K562 (cell line): ENCODE results near the gene ASB2. TPM values are rescaled to one million over a fixed set of nuclear protein-coding genes. Genes with fewer than 3 reads are reported as not detected.

Experiments used
- ATAC-seq: fragments of 200-7000 bp; cut with Tn5 transposase; 3 replicates; pipeline ENCODE4 v1.9.1; 2020; ENCODE audit warnings: moderate library complexity
- BruUV-seq: library from RNA; stranded (reverse); fragments of 400-500 nt; replicated peaks from 2 replicates; lab custom pipeline; 2021; lab: Mats Ljungman, UMichigan
- CTCF ChIA-PET: fragments of 300-600 bp; formaldehyde crosslinking; extraction: SDS; loops from one replicate; lab custom pipeline; 2021; ENCODE audit warnings: low intra/inter-chr PET ratio; lab: Yijun Ruan, JAX
- POLR2A ChIA-PET: fragments of 300-600, 350-650 bp; sonication (Branson Sonifier 250); formaldehyde crosslinking; extraction: SDS; loops from one replicate; lab custom pipeline; 2021; ENCODE audit warnings: antibody characterized with exemption, inconsistent platforms; lab: Yijun Ruan, JAX
- DNase-seq, 4 experiments: peaks; one replicate each; pipeline versions ENCODE4 v3.0.0 to v3.0.0-alpha.2; 2011 to 2018; ENCODE audit warnings: low spot score in 3 of 4, mixed read lengths in 3 of 4; ENCODE audit errors: extremely low read depth in 1 of 4
- FAIRE-seq: peaks from 2 replicates; lab custom pipeline; 2011; peaks lifted over from hg19 to GRCh38; lab: Jason Lieb, UNC
- H2AFZ ChIP-seq: 2 replicates; pipeline ENCODE4 v1.6.0; 2011; ENCODE audit warnings: low read depth, low read length, control low read depth, inconsistent platforms
- H3K27ac ChIP-seq: fragments of 200-600 bp; 3 replicates; pipeline ENCODE4 v1.8.0; 2011; ENCODE audit warnings: low read depth, mild to moderate bottlenecking, control low read depth, inconsistent platforms, low read length, moderate library complexity, mixed read lengths; ENCODE audit errors: extremely low read depth
- H3K27me3 ChIP-seq, 2 experiments: fragments of 300-600 bp in 1 of 2; 2 replicates in 1 of 2; 3 replicates in 1 of 2; pipeline versions ENCODE4 v1.6.0 to v1.8.0; 2011; ENCODE audit warnings: inconsistent platforms in 2 of 2, low read length in 2 of 2, mild to moderate bottlenecking in 1 of 2, mixed read lengths in 1 of 2, moderate library complexity in 1 of 2; ENCODE audit not compliant: control insufficient read depth in 2 of 2, insufficient read depth in 2 of 2
- H3K36me3 ChIP-seq: fragments of 300-600 bp; 3 replicates; pipeline ENCODE4 v1.8.0; 2011; ENCODE audit warnings: mild to moderate bottlenecking, low read length, inconsistent platforms; ENCODE audit not compliant: control insufficient read depth, insufficient read depth
- H3K4me1 ChIP-seq, 2 experiments: fragments of 200-600 bp in 1 of 2; replicated peaks in 1 of 2; 2 replicates in 1 of 2; 3 replicates in 1 of 2; pipeline versions ENCODE4 v1.5.1 to v1.8.0; 2011; ENCODE audit warnings: inconsistent platforms in 2 of 2, low read length in 2 of 2, mild to moderate bottlenecking in 1 of 2, mixed read lengths in 1 of 2, moderate library complexity in 1 of 2; ENCODE audit not compliant: control insufficient read depth in 2 of 2, insufficient read depth in 2 of 2
- H3K4me2 ChIP-seq: 2 replicates; pipeline ENCODE4 v1.6.1; 2011; ENCODE audit warnings: low read length, control low read depth, inconsistent platforms, mixed read lengths; ENCODE audit not compliant: insufficient read depth
- H3K4me3 ChIP-seq: fragments of 200-600 bp; sonication (generic), shearing (Covaris generic); 2 replicates; pipeline ENCODE4 v1.5.1; 2016; ENCODE audit warnings: control low read depth, inconsistent platforms
- H3K79me2 ChIP-seq: fragments of 200-600 bp; 3 replicates; pipeline ENCODE4 v1.8.0; 2011; ENCODE audit warnings: low read length, inconsistent platforms; ENCODE audit not compliant: control insufficient read depth, insufficient read depth
- H3K9ac ChIP-seq, 2 experiments: 2 replicates each; pipeline versions ENCODE4 v1.6.0 to v1.6.1; 2011; ENCODE audit warnings: low read depth in 2 of 2, low read length in 2 of 2, control low read depth in 1 of 2, inconsistent platforms in 1 of 2, mild to moderate bottlenecking in 1 of 2, mixed read lengths in 1 of 2; ENCODE audit not compliant: insufficient read depth in 1 of 2
- H3K9me1 ChIP-seq: one replicate; pipeline ENCODE4 v1.6.0; 2011; ENCODE audit warnings: inconsistent platforms, mild to moderate bottlenecking, low read length, moderate library complexity; ENCODE audit not compliant: control insufficient read depth, insufficient read depth
- H3K9me3 ChIP-seq: replicated peaks from 2 replicates; pipeline ENCODE4 v1.5.1; 2011; ENCODE audit warnings: low read depth, low read length, inconsistent platforms; ENCODE audit not compliant: control insufficient read depth, insufficient read depth
- H4K20me1 ChIP-seq: replicated peaks from 2 replicates; pipeline ENCODE4 v1.6.1; 2011; ENCODE audit warnings: low read length, inconsistent platforms, mixed read lengths; ENCODE audit not compliant: control insufficient read depth, insufficient read depth
- FOXK2 ChIP-seq, 2 experiments: fragments of 450-650 bp; IDR thresholded peaks in 1 of 2; conservative IDR thresholded peaks in 1 of 2; 2 replicates each; pipeline ENCODE4 v1.6.1; 2016; ENCODE audit warnings: low read depth in 2 of 2, mild to moderate bottlenecking in 1 of 2
- LCOR ChIP-seq: sonication (generic); formaldehyde crosslinking; IDR thresholded peaks from 2 replicates; pipeline ENCODE4 v1.8.0; 2022; ENCODE audit warnings: mild to moderate bottlenecking, missing genetic modification reagents
- RBM39 ChIP-seq: fragments of 200-400 bp; formaldehyde crosslinking; optimal IDR thresholded peaks from 2 replicates; pipeline ENCODE3; 2018; ENCODE audit warnings: low read depth, low read length
- WGBS: fragments of 100-300 bp; shearing (Covaris generic); methylation state at CpG from one replicate; pipeline ENCODE4 v1.1.6; 2016; ENCODE audit warnings: low coverage, mixed read lengths; ENCODE audit not compliant: insufficient coverage; ENCODE audit errors: missing lambda C conversion rate; 5-methylcytosine and 5-hydroxymethylcytosine counted together
- in situ Hi-C: fragments of 300-500 bp; cut with MboI; formaldehyde crosslinking; loops from 4 replicates; pipeline ENCODE4 v1.15.0; 2018; ENCODE audit warnings: inconsistent platforms, mixed read lengths
- intact Hi-C: fragments of 100-400 bp; cut with micrococcal nuclease; formaldehyde crosslinking; loops from 2 replicates; pipeline ENCODE4 v1.14.2; 2022
- polyA plus RNA-seq, 8 experiments: library from polyadenylated mRNA; depleted of rRNA in 4 of 8; stranded (reverse) in 5 of 8; unstranded in 3 of 8; fragments of >200 nt; fragmentation: Nextera tagmentation in 2 of 8; fragmentation: Illumina TruSeq in 1 of 8; extraction: Ambion mirVana in 2 of 8; extraction: Trizol in 1 of 8; gene quantifications; 2 replicates each; pipeline versions ENCODE4 v1.2.1 to v1.2.3, GENCODE V29; 2011 to 2014; ENCODE audit warnings: inconsistent platforms in 1 of 8, missing spikeins in 1 of 8
- total RNA-seq, 7 experiments: library from RNA; depleted of rRNA in 6 of 7; stranded (reverse); fragments of >200 nt in 6 of 7; fragmentation: Illumina TruSeq in 2 of 7; extraction: Trizol in 2 of 7; gene quantifications; 2 replicates each; pipeline versions ENCODE4 v1.2.1 to v1.2.3, GENCODE V29; 2011 to 2021; ENCODE audit warnings: low replicate concordance in 1 of 7

The ASB2 gene
- total and polyA plus RNA-seq, 9 of the 15 experiments (the other 6 are each of a cell fraction or from before 2014, with no cell fraction given): not detected

- H3K27me3 ChIP-seq: peaks cover 2 to 20% of the 10 kb centered on the region in 2 experiments; a peak in 3 of 5 replicates
- 0% methylated on average over 7 of the region's 7 CpGs for WGBS
- TF ChIP-seq RBM39 (no peak), LCOR (no peak), FOXK2 (conservative IDR thresholded peaks at IDR 0.05 in 1 of 2, IDR thresholded peaks at IDR 0.05 in 1 of 2; ENCODE audit: low read depth in 2 of 2) (no peak)
- peaks cover 0 to 4% of the 10 kb centered on the region in 2 experiments; a peak in 1 of 5 replicates for H3K4me1 ChIP-seq
- no peak overlapping the region for H3K4me3 ChIP-seq
- no peaks in the 10 kb centered on the region for H3K9me3 ChIP-seq
- H3K79me2 ChIP-seq: no peaks in the 10 kb centered on the region
- BruUV-seq: no TSS peak
- H3K27ac ChIP-seq: no peak overlapping the region
- intact Hi-C loops: no loop called here
- no peaks in the 10 kb centered on the region for H3K9me1 ChIP-seq
- no peaks in the 10 kb centered on the region for H3K36me3 ChIP-seq
- H3K4me2 ChIP-seq: no peak overlapping the region
- H3K9ac ChIP-seq: no peak overlapping the region
- DNase-seq (no peak), FAIRE-seq (no peak), ATAC-seq (no peak)
- ChIA-PET CTCF (interaction anchor here (1.2 kb wide), 1 partner anchor 50 kb away, joined by 3 read pairs; no protein-coding TSS in a partner anchor), POLR2A (no interaction called here)
- in situ Hi-C loops: no loop called here
- H4K20me1 ChIP-seq: no peaks in the 10 kb centered on the region; the same call in 1 of the 2 replicates
- no peak overlapping the region for H2AFZ ChIP-seq
Measured at GRCh38 chr14:93951635-93952540, 24.5 kb downstream of the ASB2 start.
